ENCODE measurements around the gene PLAGL1.
A peak's percentile ranks its signal among the peaks of the same experiment; 100 is the strongest.

The PLAGL1 gene

GRCh38 chr6:144019929-144020328, 11.9 kb upstream of the PLAGL1 start:
- TF ChIP-seq GATA3 (IDR thresholded peaks at IDR 0.05; ENCODE audit: low read depth, low read length) (no peak), GATA2 (IDR thresholded peaks at IDR 0.05; ENCODE audit: low read depth, low read length) (no peak)

GRCh38 chr6:144017166-144018094, 9.4 kb upstream of the PLAGL1 start:
- TF ChIP-seq GATA3 (IDR thresholded peaks at IDR 0.05; ENCODE audit: low read depth, low read length) (no peak), GATA2 (IDR thresholded peaks at IDR 0.05; ENCODE audit: low read depth, low read length) (no peak)

GRCh38 chr6:144013486-144013909, 5.4 kb upstream of the PLAGL1 start:
- no peak for TF ChIP-seq GATA3 (IDR thresholded peaks at IDR 0.05; ENCODE audit: low read depth, low read length)
- TF ChIP-seq GATA2 (IDR thresholded peaks at IDR 0.05; ENCODE audit: low read depth, low read length), result peak; percentile 59

DNA sequence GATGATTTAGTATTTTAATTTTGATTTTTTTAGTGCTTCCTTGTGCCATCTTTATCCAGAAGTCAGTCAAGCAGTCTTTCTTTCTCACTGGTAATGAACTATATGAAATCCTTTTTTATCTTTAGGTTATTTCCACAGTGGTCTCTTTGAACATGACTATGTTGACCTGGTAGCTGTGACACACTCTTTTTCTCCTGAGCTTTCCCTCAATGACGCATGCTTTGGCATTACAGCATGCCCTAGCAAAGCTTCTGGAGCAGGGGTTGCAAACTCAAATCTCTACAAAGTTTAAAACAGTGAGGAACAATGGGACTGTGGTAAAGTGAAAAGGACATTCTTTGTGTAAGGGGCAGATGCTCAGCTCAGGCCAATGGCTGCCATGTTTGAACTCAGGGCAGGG, 4.5 kb upstream of the PLAGL1 start:
- no peak for TF ChIP-seq GATA3 (IDR thresholded peaks at IDR 0.05; ENCODE audit: low read depth, low read length)
- TF ChIP-seq GATA2 (IDR thresholded peaks at IDR 0.05; ENCODE audit: low read depth, low read length), result no peak

- no peak for TF ChIP-seq GATA2 (IDR thresholded peaks at IDR 0.05; ENCODE audit: low read depth, low read length)
- TF ChIP-seq GATA3 (IDR thresholded peaks at IDR 0.05; ENCODE audit: low read depth, low read length), result no peak
These were observed 787 bp upstream of the PLAGL1 start for GRCh38 chr6:144008846-144009245.

GRCh38 chr6:144007478-144008119, 460 bp downstream of the PLAGL1 start:
- TF ChIP-seq GATA2 (IDR thresholded peaks at IDR 0.05; ENCODE audit: low read depth, low read length) (peak; percentile 41; the same call in 1 of the 2 replicates), GATA3 (IDR thresholded peaks at IDR 0.05; ENCODE audit: low read depth, low read length) (no peak)

GRCh38 chr6:144006736-144007477, 1.2 kb downstream of the PLAGL1 start:
- TF ChIP-seq GATA2 (IDR thresholded peaks at IDR 0.05; ENCODE audit: low read depth, low read length) (no peak), GATA3 (IDR thresholded peaks at IDR 0.05; ENCODE audit: low read depth, low read length) (no peak)

- TF ChIP-seq GATA3 (IDR thresholded peaks at IDR 0.05; ENCODE audit: low read depth, low read length) (no peak), GATA2 (IDR thresholded peaks at IDR 0.05; ENCODE audit: low read depth, low read length) (no peak)
These were observed 8.7 kb downstream of the PLAGL1 start for GRCh38 chr6:143999406-143999805.

GRCh38 chr6:143998686-143999085, 9.4 kb downstream of the PLAGL1 start:
- no peak for TF ChIP-seq GATA2 (IDR thresholded peaks at IDR 0.05; ENCODE audit: low read depth, low read length)

DNA sequence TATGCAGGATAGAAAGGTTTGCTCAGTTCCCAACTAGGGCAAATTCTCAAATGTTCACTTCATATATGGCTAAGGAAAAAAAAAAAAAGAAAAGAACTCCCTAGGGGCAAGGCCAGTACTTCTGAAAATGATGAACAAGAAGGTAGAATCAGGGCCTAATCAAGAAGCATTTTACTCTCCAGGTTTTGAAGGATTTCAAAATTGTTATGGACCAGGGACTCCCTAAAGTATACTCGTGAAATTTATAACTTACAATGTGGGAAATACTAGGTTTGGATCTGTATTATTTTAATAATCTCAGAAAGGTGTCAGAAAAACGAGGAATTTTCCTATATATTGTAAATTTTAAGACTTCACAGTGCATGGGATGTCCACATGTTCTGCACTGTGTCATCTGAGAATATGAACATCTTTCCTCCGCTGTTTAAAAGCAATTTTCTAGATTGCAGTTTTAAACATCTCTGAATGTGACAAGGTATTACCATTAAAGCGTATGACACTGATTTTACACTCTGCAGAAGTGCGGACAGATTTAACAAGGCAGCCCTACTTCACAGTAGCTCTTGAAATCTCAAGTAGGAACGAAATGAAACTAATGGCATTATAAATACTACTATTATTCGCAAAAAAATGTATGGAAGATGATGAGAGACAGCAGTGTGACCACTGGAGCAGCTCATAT, 14.0 kb downstream of the PLAGL1 start:
- TF ChIP-seq GATA2 (IDR thresholded peaks at IDR 0.05; ENCODE audit: low read depth, low read length) (no peak), GATA3 (IDR thresholded peaks at IDR 0.05; ENCODE audit: low read depth, low read length) (no peak)

- no peak for TF ChIP-seq GATA3 (IDR thresholded peaks at IDR 0.05; ENCODE audit: low read depth, low read length)
- no peak for TF ChIP-seq GATA2 (IDR thresholded peaks at IDR 0.05; ENCODE audit: low read depth, low read length)
These were observed 15.8 kb downstream of the PLAGL1 start for GRCh38 chr6:143992285-143992684.

DNA sequence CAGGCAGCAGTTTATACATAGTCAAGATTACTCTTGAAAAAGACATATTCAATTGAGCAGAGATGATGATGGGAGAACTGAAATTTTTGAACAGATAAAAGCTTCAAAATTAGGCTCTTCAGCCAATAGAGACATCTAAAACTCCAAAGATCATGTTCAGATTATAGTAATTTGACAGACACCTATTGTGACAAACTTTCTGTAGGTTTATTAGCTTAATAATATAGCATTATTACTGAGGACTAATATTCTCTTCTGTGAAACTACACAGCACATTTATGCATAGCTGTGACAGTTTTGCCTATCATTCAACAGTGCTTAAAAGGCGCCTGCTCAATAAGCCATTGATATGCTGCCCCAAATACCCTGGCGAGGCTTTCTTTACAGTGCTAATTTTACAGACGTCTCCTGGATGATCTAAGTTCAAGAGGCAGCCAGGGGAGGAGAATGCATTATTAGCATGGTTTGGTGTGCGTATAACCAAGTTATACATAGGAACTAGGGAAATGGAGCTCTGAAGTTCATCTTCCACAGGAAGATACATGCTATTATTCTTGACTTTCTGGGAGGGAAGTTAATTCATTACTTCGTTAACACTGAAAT, 21.5 kb downstream of the PLAGL1 start:
- TF ChIP-seq GATA2 (IDR thresholded peaks at IDR 0.05; ENCODE audit: low read depth, low read length), result no peak
- no peak for TF ChIP-seq GATA3 (IDR thresholded peaks at IDR 0.05; ENCODE audit: low read depth, low read length)

- TF ChIP-seq GATA2 (IDR thresholded peaks at IDR 0.05; ENCODE audit: low read depth, low read length), result no peak
- TF ChIP-seq GATA3 (IDR thresholded peaks at IDR 0.05; ENCODE audit: low read depth, low read length), result no peak
These were observed 23.4 kb downstream of the PLAGL1 start for GRCh38 chr6:143984666-143985065.
